HG02981 (cell line): ENCODE measurements around the gene PAX5.

ENCODE experiments used
- ATAC-seq: cut with Tn5 transposase; IDR thresholded peaks from one replicate; pipeline ENCODE4 v1.9.1; 2021; ENCODE audit warnings: mild to moderate bottlenecking, moderate library complexity; ENCODE audit not compliant: unreplicated experiment

PAX5 gene

DNA sequence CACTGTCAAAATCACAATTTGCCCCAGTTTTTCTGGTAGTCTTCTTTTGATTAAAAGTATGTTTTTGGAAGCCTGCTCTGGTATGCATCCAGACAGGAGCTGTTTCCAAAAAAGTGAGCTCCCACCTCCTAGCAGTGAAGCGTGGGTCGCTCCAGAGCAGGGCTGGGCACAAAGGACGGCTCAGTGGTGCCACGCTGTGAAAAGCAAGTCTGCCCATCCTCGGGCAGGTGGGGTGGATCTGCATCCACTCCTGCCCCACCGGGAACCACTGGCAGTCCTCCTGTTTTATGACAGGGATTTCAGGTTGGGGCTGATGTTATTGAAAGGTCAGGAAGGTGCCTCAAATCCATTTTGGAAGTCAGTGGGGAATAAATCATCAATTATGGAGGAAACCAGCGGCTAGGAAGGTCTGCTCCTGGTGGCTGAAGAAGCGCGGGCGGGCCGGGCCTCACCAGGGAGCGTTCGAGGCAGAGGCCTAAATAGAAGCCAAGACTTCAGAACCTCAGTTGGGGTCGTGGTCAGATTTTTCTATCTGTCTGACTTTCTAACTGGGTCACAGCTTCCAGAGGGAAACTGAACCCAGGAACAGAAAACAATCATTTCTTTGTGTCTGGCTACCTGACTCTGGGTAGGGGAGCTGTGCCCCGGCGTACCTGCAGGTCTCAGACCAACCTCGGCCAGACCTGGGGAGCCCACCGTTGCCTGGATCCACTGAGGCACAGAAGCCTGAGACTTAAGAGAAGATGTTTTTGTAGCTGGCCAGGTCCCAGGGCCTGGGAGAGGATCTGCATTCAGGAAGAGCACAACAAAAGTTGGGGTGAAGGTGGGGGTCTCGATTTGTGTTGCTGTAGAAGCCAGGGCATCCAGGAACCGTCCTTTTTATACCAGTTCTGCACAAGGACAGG lies 168.1 kb downstream of the PAX5 start:
- ATAC-seq, result no peak

DNA sequence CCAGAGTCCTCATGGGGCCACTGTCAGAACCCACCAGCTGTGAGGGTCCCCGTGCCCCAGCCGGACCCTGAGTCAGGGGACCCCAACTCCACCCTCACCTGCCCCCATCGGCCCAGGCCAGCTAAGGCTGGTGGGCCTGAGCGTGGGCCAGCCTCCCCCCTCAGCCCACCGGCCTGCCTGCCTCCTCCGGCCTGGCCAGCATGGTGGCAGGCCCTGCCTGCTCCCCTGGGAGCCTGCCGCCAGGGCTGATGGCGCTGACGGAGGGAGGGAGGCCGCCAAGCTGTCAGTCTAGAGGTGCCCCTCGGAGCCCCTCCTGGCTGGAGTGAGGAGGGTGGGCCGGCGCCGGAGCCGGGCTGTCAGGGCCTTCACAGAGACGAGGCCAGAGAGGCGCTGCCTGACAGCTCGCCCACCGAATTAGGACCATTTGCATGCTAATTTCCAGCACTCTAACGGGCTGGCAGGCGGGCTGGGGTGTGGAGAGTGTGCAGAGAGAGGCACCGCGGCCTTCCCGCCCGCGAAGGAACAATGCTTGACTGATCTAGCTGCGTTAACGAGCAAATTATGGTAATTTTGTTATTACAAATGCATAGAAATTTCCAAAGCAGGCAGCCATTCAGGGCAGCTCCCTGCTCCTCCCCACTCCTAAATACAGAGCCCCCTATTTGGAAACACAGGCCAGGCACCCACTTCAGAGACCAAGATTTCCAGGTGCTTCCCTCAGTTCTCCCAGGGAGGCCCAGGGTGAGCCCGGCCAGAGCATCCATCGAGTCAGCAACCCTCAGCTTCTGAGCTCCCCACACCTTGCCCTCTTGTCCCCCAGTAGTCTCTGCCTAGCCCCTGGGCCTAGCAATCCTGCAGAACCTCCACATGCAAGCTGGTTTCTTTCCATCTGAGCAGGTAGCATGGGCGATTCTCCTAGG lies 169.3 kb downstream of the PAX5 start:
- no peak for ATAC-seq

DNA sequence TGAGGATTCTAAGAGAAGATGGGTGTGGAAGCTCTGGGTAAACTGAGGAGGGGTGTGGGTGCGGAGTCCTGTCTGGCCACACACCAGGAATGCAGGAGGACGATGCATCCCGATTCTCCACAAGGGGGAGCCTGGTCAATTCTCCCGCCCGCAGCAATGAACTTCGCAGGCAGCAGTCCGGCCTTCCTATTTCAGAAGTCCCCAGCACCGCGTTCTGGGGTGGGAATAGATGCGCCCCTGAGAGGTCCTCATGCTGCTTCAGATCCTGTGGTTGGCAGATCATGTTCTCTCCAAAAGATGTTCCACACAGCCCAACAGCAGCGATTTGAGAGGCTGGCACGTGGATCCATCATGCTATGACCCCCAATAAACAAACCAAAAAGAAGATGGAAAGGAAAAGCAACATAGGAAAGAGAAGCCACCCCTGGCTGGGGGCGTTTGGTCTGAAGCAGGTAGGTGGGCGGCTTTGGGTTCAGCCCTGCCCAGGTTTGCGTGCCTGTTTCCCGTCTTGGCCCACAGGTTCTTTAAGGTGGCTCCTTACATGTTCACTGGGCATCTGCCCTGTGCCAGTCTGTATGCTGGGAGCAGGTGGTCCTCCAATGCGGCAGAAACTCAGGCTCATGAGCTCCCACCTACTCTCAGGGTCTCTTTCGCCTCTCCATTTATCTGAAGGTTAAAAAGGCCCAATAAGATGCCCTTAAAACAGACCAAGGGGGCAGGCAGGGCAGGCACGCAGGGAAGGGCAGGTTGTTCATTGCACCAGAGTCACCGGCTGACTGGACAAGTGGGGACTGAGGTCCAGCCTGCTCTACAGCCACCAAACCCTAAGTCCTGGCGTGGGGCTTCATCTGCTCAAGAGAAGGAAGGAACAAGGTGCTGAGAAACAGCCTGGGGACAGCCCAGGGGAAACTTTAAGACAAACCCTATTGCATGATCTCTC lies 171.6 kb downstream of the PAX5 start:
- ATAC-seq, result no peak

DNA sequence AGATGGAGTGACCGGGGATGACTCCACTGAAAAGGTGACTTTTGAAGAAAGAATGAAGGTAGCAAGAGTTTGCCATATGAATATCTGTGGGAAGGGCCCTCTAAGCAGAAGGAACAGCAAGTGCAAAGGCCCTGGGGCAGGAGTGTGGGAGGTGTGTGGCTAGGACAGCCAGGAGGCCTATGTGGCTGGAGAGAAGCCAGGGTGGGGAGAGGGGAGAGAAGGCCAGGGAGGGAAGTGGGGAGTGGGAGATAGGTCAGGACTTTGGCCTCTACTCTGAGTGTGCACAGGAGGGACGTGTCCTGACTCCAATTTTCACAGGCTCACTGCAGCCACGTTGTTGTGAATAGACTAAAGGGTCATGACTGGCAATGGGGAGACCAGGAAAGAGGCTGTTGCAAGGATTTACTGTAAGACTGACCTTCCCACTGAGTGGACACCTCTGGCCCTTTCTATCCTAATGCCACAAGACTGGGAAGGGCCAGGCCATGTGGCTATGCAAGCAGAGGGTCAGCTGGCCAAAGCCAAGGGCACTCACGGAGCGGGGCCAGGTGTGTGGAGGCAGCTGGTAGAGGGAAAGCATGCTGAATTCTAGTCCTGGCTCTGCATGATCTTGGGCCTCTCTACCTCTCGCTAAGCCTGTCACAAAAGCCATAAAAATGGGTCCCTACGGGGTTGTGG lies 172.4 kb downstream of the PAX5 start:
- no peak for ATAC-seq

DNA sequence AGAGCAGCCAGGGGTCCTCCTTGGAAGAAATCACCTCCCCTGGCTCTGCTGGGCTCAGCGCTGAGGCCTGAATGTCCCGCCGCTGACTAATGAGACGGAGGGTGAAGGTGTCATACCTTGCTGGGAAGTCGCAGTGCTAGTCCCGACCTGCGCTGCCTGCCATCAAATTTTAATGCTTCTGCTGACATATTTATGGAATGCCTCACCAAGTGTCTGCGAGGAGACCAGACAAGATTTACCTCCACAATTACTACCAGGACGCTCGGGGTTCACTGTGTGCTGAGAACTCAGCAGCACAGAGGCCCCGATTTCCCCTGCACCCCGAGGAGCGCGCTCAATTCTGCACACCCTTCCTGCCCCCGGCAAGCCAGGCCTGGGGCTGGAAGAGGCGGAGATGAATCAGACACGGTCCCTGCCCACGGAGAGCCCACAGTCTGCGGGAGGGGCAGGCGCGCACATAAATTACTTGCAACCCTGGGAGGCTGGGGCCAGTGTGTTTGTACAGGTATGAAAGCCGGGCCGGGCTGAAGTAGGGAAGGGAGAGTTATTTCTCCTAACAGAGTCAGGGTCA lies 175.2 kb downstream of the PAX5 start:
- ATAC-seq, result no peak

DNA sequence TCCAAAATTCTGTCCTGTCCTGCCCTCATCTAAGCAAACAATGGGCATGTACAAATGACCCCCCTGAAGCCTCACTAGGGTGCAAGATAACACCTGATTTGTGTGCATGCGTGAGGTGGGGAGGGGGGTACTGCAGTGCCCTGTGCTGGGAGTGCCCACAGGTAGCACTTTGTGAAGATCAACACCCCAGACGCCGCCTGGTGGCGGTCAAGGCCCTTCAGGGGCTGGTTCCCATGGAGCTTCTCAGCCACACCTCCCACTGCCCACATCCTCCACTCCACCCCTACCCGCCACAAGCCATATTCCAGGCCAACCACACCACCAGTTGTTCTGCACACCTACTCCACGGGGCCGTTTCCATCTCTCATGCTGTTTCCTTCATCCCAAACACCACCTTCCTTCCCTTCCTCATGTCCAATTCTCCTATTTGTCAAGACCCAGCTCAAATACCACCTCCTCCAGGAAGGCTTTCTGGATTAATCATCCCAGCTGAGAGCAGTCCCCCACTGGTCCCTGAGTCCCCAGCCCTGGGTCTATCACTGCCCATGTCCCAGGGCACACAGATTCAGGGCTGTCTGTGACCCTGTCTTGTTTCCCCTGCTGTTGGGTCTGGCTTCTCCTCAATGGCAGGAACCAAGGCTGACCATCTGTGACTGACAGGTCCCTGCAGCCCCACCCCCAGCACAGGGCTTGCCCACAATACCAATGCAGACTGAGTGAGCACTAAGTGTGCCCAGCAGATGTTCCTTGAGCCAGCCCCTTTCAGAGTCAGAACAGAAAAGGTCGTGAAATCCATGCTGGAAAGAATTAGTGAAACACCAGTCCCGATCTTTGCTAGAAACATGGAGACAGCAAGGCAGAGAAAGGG lies 178.4 kb downstream of the PAX5 start:
- no peak for ATAC-seq

DNA sequence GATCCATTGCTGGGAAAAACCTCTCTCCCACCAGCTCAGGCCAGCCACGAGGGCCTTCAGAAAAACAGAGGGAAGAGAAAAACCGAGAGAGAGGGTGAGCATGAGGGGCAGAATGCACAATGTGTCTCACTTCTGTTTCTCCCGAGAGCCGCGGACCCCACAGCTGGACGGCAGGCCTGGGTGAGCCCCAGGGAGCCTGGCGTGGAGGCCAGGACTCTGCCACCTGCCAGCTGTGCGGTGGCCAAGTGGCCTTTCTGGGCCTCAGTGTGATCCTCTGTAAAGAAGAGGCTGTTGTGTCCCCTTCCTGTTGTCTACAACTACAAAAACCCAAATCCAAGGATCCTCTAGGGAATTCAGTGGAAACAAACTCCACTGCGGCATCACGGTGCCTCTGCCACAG lies 179.3 kb downstream of the PAX5 start:
- ATAC-seq, result no peak

DNA sequence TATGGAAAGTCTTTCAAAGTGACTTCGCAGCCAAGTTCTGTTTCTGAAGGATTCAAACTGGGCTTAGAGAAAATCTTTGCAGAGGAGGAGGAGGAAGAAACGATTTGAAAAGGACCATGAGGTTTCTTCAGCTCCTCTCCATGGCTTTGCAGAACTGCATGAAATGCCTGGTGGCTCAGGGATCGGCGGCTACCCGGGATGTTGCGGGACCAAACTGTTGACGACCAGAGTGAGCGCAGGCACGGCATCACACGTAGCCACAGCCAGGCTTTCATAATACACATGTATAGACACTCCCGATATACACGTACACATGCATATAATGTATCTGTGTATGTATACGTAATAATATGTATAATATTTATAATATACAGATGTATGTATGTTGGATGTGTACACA lies 180.0 kb downstream of the PAX5 start:
- ATAC-seq, result no peak

DNA sequence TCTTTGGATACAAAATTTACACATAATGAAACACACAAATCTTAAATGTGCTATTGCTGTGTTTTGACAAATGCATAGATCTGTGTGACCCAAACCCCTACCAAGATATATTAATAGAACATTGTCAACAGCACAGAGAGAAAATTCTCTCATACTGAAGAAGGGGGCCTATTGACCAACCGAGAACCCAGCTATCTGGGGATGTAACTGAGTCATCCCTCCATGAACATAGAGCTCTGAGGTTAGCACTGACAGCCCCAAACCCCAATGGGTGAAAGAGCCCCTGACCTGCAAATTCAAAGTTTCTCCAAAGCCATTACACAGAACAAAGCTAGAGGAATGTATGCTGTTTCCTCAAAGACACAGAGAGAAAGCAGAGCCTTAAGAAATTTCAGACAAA lies 180.8 kb downstream of the PAX5 start:
- no peak for ATAC-seq

DNA sequence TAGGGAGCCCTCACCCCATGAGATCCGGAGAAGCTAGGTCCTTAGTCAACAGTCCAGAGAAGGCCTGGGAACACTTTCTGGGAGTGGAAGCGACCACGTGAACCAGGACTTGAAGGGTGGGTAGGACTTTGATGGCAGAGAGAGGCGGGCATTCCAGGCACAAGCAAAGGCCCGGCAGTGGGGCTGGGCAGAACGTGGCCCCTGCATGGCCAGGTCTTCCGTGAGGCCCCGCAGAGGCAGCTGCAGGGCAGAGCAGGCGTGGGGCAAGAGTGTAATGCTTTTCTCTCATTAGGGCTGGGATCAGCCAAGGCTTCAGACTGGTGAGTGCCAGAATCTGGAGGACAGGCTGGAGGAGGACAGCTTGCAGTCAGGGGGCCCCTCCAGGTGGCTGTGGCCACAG lies 184.1 kb downstream of the PAX5 start:
- no peak for ATAC-seq

DNA sequence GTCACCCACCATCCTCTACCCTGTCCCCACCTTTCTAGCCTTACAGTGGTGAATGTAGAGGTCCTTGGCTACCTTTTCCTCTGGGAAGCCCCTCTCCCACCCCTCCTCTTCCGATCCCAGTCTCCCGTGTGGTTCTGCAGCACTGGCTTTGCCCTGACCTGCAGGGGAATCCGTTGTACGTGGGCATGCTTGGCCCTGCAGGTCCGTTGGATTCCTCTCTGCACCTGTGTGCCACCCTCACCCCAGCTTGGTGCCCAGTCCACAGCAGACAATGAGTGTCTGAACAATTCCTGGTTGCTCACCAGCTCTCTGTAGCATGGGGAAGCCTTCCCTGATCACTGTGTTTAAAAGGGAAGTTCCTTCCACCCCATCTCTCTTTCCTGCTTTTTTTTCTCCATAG lies 185.1 kb downstream of the PAX5 start:
- ATAC-seq, result no peak

DNA sequence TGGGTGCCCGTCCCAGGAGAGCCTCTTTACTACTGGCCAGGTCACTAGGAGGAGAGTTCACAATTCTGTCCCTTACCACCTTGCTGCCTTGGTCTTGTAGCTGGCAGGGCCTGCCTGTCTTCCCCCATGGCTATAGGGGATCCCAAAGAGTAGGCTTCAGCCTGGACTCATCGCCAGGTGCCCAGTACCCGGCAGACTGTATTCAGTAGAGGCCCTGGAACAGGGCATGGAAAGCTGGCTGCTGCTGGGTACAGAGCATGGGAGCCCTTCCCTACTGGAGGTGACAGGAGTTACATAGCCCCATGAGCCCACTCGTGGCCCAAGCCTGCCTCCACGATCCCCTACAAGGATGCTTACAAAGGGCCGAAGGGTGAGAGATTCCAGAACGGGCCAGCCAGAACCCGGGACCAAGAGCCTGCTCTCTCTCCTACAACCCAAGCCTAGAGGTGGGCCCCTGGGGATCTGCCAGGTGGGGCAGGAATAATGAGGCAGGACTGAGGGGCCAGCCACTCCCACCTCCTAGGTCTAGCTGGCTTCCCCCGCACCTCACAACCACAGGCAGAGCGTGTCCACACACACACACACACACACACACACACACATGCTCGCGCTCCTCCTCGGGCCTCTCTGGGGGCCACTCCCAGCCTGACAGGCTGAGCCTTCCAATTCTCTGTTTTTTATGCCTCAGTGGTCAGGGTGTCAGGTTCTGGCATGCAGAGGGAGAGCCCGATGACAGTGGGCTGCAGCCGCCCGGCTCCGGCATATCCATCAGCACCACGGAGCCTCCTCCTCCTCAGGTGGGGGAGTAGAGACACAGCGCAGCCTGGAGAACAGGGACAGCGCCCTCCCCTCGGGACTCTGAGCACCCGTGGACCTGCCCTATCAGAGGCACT lies 186.0 kb downstream of the PAX5 start:
- no peak for ATAC-seq

DNA sequence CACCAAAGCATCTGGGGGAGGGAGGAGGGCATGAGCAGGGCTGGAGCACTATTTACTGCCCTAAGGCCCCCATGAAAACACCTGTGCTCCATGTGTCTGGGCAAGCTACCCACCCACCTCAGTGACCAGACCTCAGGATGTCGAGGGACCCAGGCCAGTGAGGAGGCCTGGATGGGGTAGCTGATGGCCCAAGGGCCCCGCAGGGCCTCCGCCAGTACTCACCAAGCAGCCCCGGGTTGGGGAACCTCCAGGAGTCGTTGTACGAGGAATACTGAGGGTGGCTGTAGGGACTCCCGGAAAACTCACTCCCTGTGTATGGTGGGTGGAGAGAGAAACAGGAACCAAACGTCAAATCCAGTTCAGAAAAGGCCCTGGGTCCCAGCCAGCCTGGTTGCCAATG lies 187.4 kb downstream of the PAX5 start:
- no peak for ATAC-seq

DNA sequence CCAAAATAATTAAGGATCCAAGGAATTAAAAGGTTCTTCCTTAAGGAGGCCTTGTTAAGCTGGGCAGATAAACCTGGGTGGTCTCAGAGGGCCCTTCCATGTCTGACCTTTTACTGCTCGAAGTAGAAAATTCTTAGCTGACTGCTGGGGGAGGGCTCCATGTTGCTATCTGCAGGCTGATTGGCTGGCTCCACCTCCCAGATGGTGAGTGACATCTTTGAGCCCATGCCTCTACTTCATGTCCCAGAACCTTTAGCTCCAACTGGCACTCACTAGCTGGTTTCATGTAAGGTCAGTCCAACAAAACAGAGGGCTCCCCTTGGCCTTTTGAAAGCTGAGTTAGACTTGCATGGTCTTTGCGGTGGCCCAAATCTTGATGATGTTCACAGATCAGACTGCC lies 188.2 kb downstream of the PAX5 start:
- no peak for ATAC-seq

DNA sequence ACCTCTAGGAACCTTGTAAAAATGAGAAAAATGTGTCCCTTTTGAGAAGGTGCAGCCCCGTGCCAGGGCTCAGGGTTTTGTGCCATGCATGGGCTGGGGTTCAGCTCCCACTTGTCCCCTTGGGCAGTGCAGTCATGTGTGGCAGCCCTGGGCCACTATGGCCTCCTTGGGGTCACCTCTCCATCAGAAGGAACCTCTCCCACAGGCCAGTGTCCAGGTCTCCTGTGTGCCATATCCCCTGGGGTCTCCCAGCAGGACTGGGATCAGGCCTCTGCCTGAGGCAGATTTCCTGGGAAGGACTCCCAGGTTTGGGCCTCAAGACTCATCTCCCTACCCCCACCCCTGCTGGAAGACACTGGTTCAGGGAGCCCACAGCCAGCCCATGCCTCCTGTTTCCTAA lies 189.1 kb downstream of the PAX5 start:
- no peak for ATAC-seq

DNA sequence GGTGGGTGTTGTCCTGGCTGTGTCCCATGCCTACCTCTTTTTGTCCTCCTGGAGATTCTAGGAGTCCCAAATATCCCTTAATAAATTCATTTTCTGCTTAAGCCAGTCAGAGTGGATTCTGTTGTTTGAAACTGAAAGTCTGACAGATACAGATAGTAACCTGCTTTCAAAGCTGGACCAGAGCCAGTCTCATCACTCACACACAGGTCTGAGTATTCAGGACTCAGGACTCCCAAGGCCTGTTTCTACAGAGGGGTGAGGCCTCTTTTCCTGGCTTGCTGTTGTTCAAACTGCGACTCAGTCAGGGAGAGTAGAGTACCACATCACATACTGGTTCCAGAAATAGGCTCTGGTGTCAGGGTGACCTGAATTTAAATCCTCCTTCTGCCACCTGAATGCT lies 190.1 kb downstream of the PAX5 start:
- ATAC-seq, result no peak

DNA sequence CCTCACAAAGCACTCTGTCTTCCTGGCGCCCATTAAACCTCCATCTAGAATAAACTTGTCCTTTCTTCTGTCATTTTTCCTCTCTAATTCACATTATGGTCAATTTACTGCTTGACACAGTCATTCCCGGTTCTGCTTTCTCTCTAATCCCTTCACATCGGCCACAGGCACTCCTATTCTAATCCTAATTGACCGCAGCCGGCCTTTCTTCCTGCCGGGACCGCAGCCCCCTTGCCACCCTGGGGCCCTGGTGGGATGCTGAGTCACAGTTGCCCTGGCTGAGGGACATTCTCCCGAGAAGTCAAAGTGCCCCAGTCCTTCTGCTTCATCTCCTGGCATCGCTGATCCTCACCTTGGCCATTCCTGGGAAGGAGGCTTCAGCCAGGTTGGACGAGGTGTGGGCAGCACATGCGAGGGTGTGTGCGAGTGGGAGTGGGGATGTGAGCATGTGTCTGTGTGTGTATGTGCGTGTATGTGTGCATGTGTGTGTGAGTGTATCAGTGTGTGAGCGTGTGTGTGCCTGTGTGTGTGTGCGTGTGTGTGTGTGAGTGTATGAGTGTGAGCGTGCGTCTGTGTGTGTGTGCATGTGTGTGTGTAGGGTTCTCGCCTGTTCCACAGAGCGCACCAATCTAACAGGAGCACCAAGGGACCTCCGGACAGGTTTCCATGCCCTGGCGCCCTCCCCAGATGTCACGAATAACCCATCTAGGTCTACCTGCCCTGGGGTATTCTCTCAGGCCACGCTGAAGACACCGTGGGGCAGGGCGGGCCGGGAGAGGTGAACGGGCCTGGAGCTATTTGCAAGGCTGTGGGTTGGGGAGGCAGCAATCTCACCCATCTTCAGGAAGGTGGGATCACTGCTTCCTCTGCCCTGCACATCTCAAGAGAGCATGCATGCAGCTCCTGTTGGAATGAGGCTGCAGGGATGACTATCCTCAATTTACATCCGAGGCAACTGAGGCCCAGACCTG lies 191.2 kb downstream of the PAX5 start:
- no peak for ATAC-seq
